SK-N-SH (cell line): ENCODE measurements around the gene SLC39A9. TPM values are rescaled to one million over a fixed set of nuclear protein-coding genes. Genes with fewer than 3 reads are reported as not detected.

ENCODE experiments used
- CTCF ChIA-PET: fragments of 300-600, 350-600 bp; formaldehyde crosslinking; extraction: SDS; loops from one replicate; lab custom pipeline; 2021; lab: Yijun Ruan, JAX
- POLR2A ChIA-PET: fragments of 350-600 bp; sonication (Branson Sonifier 250); formaldehyde crosslinking; extraction: SDS; loops from one replicate; lab custom pipeline; 2020; ENCODE audit warnings: antibody characterized with exemption, inconsistent platforms; lab: Yijun Ruan, JAX
- DNase-seq: peaks from one replicate; pipeline ENCODE4 v3.0.0; 2012
- H2AFZ ChIP-seq: fragments of 200-600 bp; sonication (generic); 2 replicates; pipeline ENCODE4 v1.8.1; 2016; ENCODE audit warnings: antibody characterized with exemption, mild to moderate bottlenecking, low read depth
- H3F3A ChIP-seq: fragments of 200-600 bp; sonication (generic); replicated peaks from 2 replicates; pipeline ENCODE3; 2016; ENCODE audit warnings: antibody characterized with exemption, mild to moderate bottlenecking; ENCODE audit not compliant: insufficient read depth
- H3K27ac ChIP-seq, 2 experiments: fragments of 200-500 bp in 1 of 2; fragments of 200-600 bp in 1 of 2; sonication (Bioruptor generic) in 1 of 2; sonication (generic), shearing (Covaris generic) in 1 of 2; 2 replicates each; pipeline versions ENCODE4 v1.5.1 to v1.6.1; 2014 to 2016; ENCODE audit warnings: low read depth in 2 of 2, inconsistent platforms in 1 of 2, low read length in 1 of 2, mild to moderate bottlenecking in 1 of 2, mixed read lengths in 1 of 2
- H3K27me3 ChIP-seq: fragments of 200-600 bp; sonication (generic), shearing (Covaris generic); 2 replicates; pipeline ENCODE4 v1.6.1; 2016; ENCODE audit warnings: mixed run types; ENCODE audit not compliant: insufficient read depth
- H3K36me3 ChIP-seq, 2 experiments: fragments of 200-500 bp in 1 of 2; fragments of 200-600 bp in 1 of 2; sonication (Bioruptor generic) in 1 of 2; sonication (generic) in 1 of 2; replicated peaks in 1 of 2; 2 replicates each; pipeline versions ENCODE3 to v1.5.1; 2014 to 2016; ENCODE audit warnings: low read length in 1 of 2, mild to moderate bottlenecking in 1 of 2; ENCODE audit not compliant: insufficient read depth in 2 of 2, control insufficient read depth in 1 of 2
- H3K4me1 ChIP-seq, 2 experiments: fragments of 200-500 bp in 1 of 2; fragments of 200-600 bp in 1 of 2; sonication (Bioruptor generic) in 1 of 2; sonication (generic), shearing (Covaris generic) in 1 of 2; 2 replicates each; pipeline versions ENCODE4 v1.5.1 to v1.6.1; 2014 to 2016; ENCODE audit warnings: low read depth in 1 of 2, low read length in 1 of 2, mixed run types in 1 of 2; ENCODE audit not compliant: insufficient read depth in 2 of 2, control insufficient read depth in 1 of 2
- H3K4me2 ChIP-seq: fragments of 200-600 bp; sonication (generic), shearing (Covaris generic); 2 replicates; pipeline ENCODE4 v1.6.1; 2017; ENCODE audit warnings: mixed run types
- H3K4me3 ChIP-seq, 2 experiments: fragments of 200-500 bp in 1 of 2; fragments of 200-600 bp in 1 of 2; sonication (Bioruptor generic) in 1 of 2; sonication (generic), shearing (Covaris generic) in 1 of 2; 2 replicates each; pipeline versions ENCODE4 v1.5.1 to v1.8.1; 2014 to 2016; ENCODE audit warnings: low read depth in 2 of 2, inconsistent platforms in 1 of 2, low read length in 1 of 2, mild to moderate bottlenecking in 1 of 2, mixed read lengths in 1 of 2, moderate library complexity in 1 of 2
- H3K79me2 ChIP-seq: fragments of 200-600 bp; sonication (generic); 2 replicates; pipeline ENCODE4 v1.8.1; 2017; ENCODE audit warnings: mild to moderate bottlenecking; ENCODE audit not compliant: insufficient read depth
- H3K9ac ChIP-seq: fragments of 200-600 bp; sonication (generic); 2 replicates; pipeline ENCODE4 v1.6.1; 2017; ENCODE audit warnings: mixed run types
- H3K9me2 ChIP-seq: fragments of 200-600 bp; sonication (generic); 2 replicates; pipeline ENCODE4 v1.6.1; 2017; ENCODE audit warnings: mixed run types
- H3K9me3 ChIP-seq: fragments of 200-600 bp; sonication (generic); 2 replicates; pipeline ENCODE4 v1.6.1; 2017; ENCODE audit warnings: mixed run types, mild to moderate bottlenecking, moderate library complexity
- H4K20me1 ChIP-seq: fragments of 200-600 bp; sonication (generic); 2 replicates; pipeline ENCODE4 v1.6.1; 2017; ENCODE audit warnings: mild to moderate bottlenecking, mixed run types; ENCODE audit not compliant: insufficient read depth
- CHD2 ChIP-seq: fragments of 150-350 bp; IDR thresholded peaks from 2 replicates; pipeline ENCODE4 v1.6.1; 2018; ENCODE audit warnings: low read length; ENCODE audit not compliant: partially characterized antibody
- ELF1 ChIP-seq: IDR thresholded peaks from 2 replicates; pipeline ENCODE4 v1.4.0; 2012
- EZH2phosphoT487 ChIP-seq: fragments of 200-600 bp; sonication (generic); IDR thresholded peaks from 2 replicates; pipeline ENCODE4 v1.6.1; 2017; ENCODE audit warnings: low read depth, mixed run types, mild to moderate bottlenecking, antibody characterized with exemption, moderate library complexity, borderline replicate concordance
- FOXJ3 ChIP-seq: sonication (generic); formaldehyde crosslinking; IDR thresholded peaks from 2 replicates; pipeline ENCODE4 v1.5.1; 2020; ENCODE audit warnings: mild to moderate bottlenecking, missing genetic modification reagents
- GABPA ChIP-seq: IDR thresholded peaks from 2 replicates; pipeline ENCODE4 v1.4.0; 2012; ENCODE audit warnings: low read depth, mild to moderate bottlenecking
- GATA2 ChIP-seq: sonication (generic); formaldehyde crosslinking; IDR thresholded peaks from 2 replicates; pipeline ENCODE4 v1.5.0; 2020; ENCODE audit warnings: mild to moderate bottlenecking, missing genetic modification reagents
- JUND ChIP-seq: IDR thresholded peaks from 2 replicates; pipeline ENCODE4 v1.4.0; 2012
- POLR2AphosphoS5 ChIP-seq: IDR thresholded peaks from 2 replicates; pipeline ENCODE4 v1.6.1; 2012; ENCODE audit warnings: low read depth, low read length
- RAD21 ChIP-seq: IDR thresholded peaks from 2 replicates; pipeline ENCODE4 v1.6.1; 2012; ENCODE audit warnings: mild to moderate bottlenecking, low read length
- REST ChIP-seq: IDR thresholded peaks from 2 replicates; pipeline ENCODE4 v1.6.1; 2012; ENCODE audit warnings: mild to moderate bottlenecking, low read depth, low read length, moderate library complexity
- RXRA ChIP-seq: IDR thresholded peaks from 2 replicates; pipeline ENCODE4 v1.4.0; 2012; ENCODE audit warnings: low read depth, mild to moderate bottlenecking, borderline replicate concordance
- SMC3 ChIP-seq: IDR thresholded peaks from 2 replicates; pipeline ENCODE4 v1.6.1; 2012; ENCODE audit warnings: low read depth, low read length, improper control_type of control experiment
- TCF12 ChIP-seq: IDR thresholded peaks from 2 replicates; pipeline ENCODE4 v1.4.0; 2012
- YY1 ChIP-seq: IDR thresholded peaks from 2 replicates; pipeline ENCODE4 v1.4.0; 2012; ENCODE audit warnings: low read depth, mild to moderate bottlenecking
- WGBS: methylation state at CpG from one replicate; pipeline ENCODE4 v1.1.6; 2017; ENCODE audit warnings: low lambda C conversion rate; 5-methylcytosine and 5-hydroxymethylcytosine counted together
- polyA plus RNA-seq, 3 experiments: library from polyadenylated mRNA; depleted of rRNA; stranded (reverse); fragments of >200 nt; gene quantifications; 2 replicates each; pipeline ENCODE4 v1.2.3, GENCODE V29; 2012
- TF ChIP-seq, protein P1 (sequence below): IDR thresholded peaks from 2 replicates; pipeline ENCODE4 v1.4.0; 2012; ENCODE audit warnings: low read depth
- TF ChIP-seq, protein P2 (sequence below): fragments of 150-350 bp; IDR thresholded peaks from 2 replicates; pipeline ENCODE4 v1.6.1; 2017; ENCODE audit warnings: antibody characterized with exemption, low read length, low read depth, borderline replicate concordance

SLC39A9 gene
- polyA plus RNA-seq, 1 of the 3 experiments (the other 2 are of a cell fraction), result 39.8 TPM

DNA sequence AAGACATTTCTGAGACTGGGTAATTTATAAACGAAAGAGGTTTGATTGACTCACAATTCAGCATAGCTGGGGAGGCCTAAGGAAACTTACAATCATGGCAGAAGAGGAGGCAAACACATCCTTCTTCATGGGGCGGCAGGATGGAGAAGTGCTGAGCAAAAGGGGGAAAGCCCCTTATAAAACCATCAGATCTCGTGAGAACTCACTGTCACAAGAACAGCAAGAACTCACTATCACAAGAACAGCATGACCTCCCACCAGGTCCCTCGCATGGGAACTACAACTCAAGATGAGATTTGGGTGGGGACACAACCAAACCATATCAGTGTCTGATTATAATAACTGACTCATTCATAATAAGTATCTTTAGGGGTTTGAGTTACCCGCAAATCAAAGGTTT is 6.4 kb downstream of the SLC39A9 start:
- POLR2A ChIA-PET, result no interaction called here
- peaks cover 69% of the 10 kb centered on the region for H4K20me1 ChIP-seq
- no peaks in the 10 kb centered on the region for H3K27me3 ChIP-seq

DNA sequence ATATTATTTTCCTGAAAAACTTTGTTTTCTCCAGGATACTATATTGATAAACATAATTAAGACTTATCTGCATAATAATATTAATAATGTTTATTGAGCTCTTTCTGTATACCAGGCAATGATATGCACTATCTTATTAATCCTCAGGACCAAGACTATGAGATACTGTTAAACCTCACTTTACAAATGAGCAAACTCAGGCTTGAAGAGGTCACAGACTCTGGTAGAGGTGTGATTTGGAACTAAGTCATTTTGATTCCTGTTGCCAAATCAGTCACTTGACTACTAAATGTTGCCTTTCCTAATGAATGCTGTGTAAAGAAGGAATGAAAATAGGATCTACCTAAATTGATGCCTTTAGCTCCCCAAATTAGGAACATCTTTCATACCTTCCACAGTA is 7.3 kb downstream of the SLC39A9 start:
- H3K9me3 ChIP-seq, result no peaks in the 10 kb centered on the region
- CTCF ChIA-PET, result no interaction called here
- H3K4me2 ChIP-seq, result no peak overlapping the region
- H2AFZ ChIP-seq, result no peak overlapping the region
- H3K27me3 ChIP-seq, result no peaks in the 10 kb centered on the region
- H3K4me3 ChIP-seq, result no peak overlapping the region
- peaks cover 0 to 15% of the 10 kb centered on the region in 2 experiments for H3K36me3 ChIP-seq
- peaks cover 99% of the 10 kb centered on the region for H3K79me2 ChIP-seq
- no peak overlapping the region for H3K9ac ChIP-seq
- no peaks in the 10 kb centered on the region for H3K9me2 ChIP-seq
- DNase-seq, result no peak
- peaks cover 6% of the 10 kb centered on the region for H3F3A ChIP-seq
- H3K27ac ChIP-seq, result no peak overlapping the region
- H3K4me1 ChIP-seq, result peaks cover 0 to 9% of the 10 kb centered on the region in 2 experiments; a peak in 2 of 4 replicates
- H4K20me1 ChIP-seq, result peaks cover 60% of the 10 kb centered on the region
- POLR2A ChIA-PET, result no interaction called here
- TF ChIP-seq, protein P1, sequence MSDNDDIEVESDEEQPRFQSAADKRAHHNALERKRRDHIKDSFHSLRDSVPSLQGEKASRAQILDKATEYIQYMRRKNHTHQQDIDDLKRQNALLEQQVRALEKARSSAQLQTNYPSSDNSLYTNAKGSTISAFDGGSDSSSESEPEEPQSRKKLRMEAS, result no peak
- no peak for TF ChIP-seq JUND
- TF ChIP-seq YY1, result no peak
- TF ChIP-seq GATA2 (CRISPR knock-in tag), result no peak
- TF ChIP-seq TCF12, result no peak
- TF ChIP-seq FOXJ3 (CRISPR knock-in tag), result no peak
- TF ChIP-seq EZH2phosphoT487, result no peak
- no peak for TF ChIP-seq RAD21
- TF ChIP-seq ELF1, result no peak
- no peak for TF ChIP-seq RXRA
- TF ChIP-seq REST, result no peak
- no peak for TF ChIP-seq GABPA
- no peak for TF ChIP-seq POLR2AphosphoS5
- TF ChIP-seq SMC3, result no peak
- TF ChIP-seq, all 33 proteins: peak for 0

More for the DNA sequence above, 6.4 kb downstream of the SLC39A9 start:
- Histone ChIP-seq H3K27ac (no peak overlapping the region), H3K9me3 (no peaks in the 10 kb centered on the region), H3K79me2 (peaks cover 99% of the 10 kb centered on the region), H3F3A (peaks cover 6% of the 10 kb centered on the region), H2AFZ (no peak overlapping the region), H3K4me1 (peaks cover 0 to 16% of the 10 kb centered on the region in 2 experiments; a peak in 2 of 4 replicates)
- WGBS, result 89% methylated on average over 5 of the region's 5 CpGs
- TF ChIP-seq, protein P2, sequence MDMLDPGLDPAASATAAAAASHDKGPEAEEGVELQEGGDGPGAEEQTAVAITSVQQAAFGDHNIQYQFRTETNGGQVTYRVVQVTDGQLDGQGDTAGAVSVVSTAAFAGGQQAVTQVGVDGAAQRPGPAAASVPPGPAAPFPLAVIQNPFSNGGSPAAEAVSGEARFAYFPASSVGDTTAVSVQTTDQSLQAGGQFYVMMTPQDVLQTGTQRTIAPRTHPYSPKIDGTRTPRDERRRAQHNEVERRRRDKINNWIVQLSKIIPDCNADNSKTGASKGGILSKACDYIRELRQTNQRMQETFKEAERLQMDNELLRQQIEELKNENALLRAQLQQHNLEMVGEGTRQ, result no peak
- TF ChIP-seq CHD2, result no peak
- TF ChIP-seq, all 33 proteins: peak for 0
- Histone ChIP-seq H3K4me3 (no peak overlapping the region), H3K36me3 (peaks cover 0 to 15% of the 10 kb centered on the region in 2 experiments), H3K9me2 (no peaks in the 10 kb centered on the region), H3K4me2 (no peak overlapping the region), H3K9ac (no peak overlapping the region)
- no peak for DNase-seq
- CTCF ChIA-PET, result no interaction called here
